HepG2 (cell line): ENCODE measurements around the gene RNF5. TPM values are rescaled to one million over a fixed set of nuclear protein-coding genes. Genes with fewer than 3 reads are reported as not detected.

Source experiments
- BORCS8-MEF2B ChIP-seq: sonication (generic); formaldehyde crosslinking; IDR thresholded peaks from 2 replicates; pipeline ENCODE4 v1.8.0; 2022; ENCODE audit warnings: mild to moderate bottlenecking, missing genetic modification reagents
- GMEB1 ChIP-seq: sonication (generic); formaldehyde crosslinking; IDR thresholded peaks from 2 replicates; pipeline ENCODE4 v1.5.1; 2020; ENCODE audit warnings: missing genetic modification reagents, mild to moderate bottlenecking, borderline replicate concordance
- HMGA1 ChIP-seq: sonication (generic); formaldehyde crosslinking; conservative IDR thresholded peaks from 2 replicates; pipeline ENCODE4 v1.4.0; 2020; ENCODE audit warnings: missing genetic modification reagents
- MNT ChIP-seq: fragments of 450-650 bp; IDR thresholded peaks from 2 replicates; pipeline ENCODE4 v1.6.1; 2016
- MTF2 ChIP-seq: sonication (generic); formaldehyde crosslinking; IDR thresholded peaks from 2 replicates; pipeline ENCODE4 v1.5.0; 2020; ENCODE audit warnings: missing genetic modification reagents, borderline replicate concordance
- PAWR ChIP-seq: sonication (generic); formaldehyde crosslinking; IDR thresholded peaks from 2 replicates; pipeline ENCODE4 v1.4.0; 2020; ENCODE audit warnings: missing genetic modification reagents, mild to moderate bottlenecking, borderline replicate concordance
- PRDM10 ChIP-seq: sonication (generic); formaldehyde crosslinking; IDR thresholded peaks from 2 replicates; pipeline ENCODE4 v1.4.0; 2020; ENCODE audit warnings: low read depth, missing genetic modification reagents
- SMAD9 ChIP-seq: sonication (generic); formaldehyde crosslinking; IDR thresholded peaks from 2 replicates; pipeline ENCODE4 v1.5.1; 2020; ENCODE audit warnings: mild to moderate bottlenecking, missing genetic modification reagents
- SP140L ChIP-seq: sonication (generic); formaldehyde crosslinking; IDR thresholded peaks from 2 replicates; pipeline ENCODE4 v1.4.0; 2020; ENCODE audit warnings: missing genetic modification reagents, borderline replicate concordance
- ZFAT ChIP-seq: sonication (generic); formaldehyde crosslinking; conservative IDR thresholded peaks from 2 replicates; pipeline ENCODE4 v1.8.1; 2023; ENCODE audit warnings: missing genetic modification reagents, inconsistent platforms
- ZNF160 ChIP-seq: sonication (generic); formaldehyde crosslinking; IDR thresholded peaks from 2 replicates; pipeline ENCODE4 v1.8.0; 2022; ENCODE audit warnings: mild to moderate bottlenecking, inconsistent platforms, missing genetic modification reagents
- ZNF337 ChIP-seq: sonication (generic); formaldehyde crosslinking; IDR thresholded peaks from 2 replicates; pipeline ENCODE4 v1.5.1; 2020; ENCODE audit warnings: missing genetic modification reagents, low read depth, mild to moderate bottlenecking, borderline replicate concordance
- ZNF367 ChIP-seq: sonication (generic); formaldehyde crosslinking; IDR thresholded peaks from 2 replicates; pipeline ENCODE4 v1.4.0; 2020; ENCODE audit warnings: missing genetic modification reagents, borderline replicate concordance
- ZNF484 ChIP-seq: sonication (generic); formaldehyde crosslinking; IDR thresholded peaks from 2 replicates; pipeline ENCODE4 v1.5.1; 2020; ENCODE audit warnings: mild to moderate bottlenecking, low read depth, missing genetic modification reagents, borderline replicate concordance
- ZNF567 ChIP-seq: sonication (generic); formaldehyde crosslinking; IDR thresholded peaks from 2 replicates; pipeline ENCODE4 v1.8.1; 2023; ENCODE audit warnings: mild to moderate bottlenecking, missing genetic modification reagents, borderline replicate concordance
- ZNF691 ChIP-seq: sonication (generic); formaldehyde crosslinking; IDR thresholded peaks from 2 replicates; pipeline ENCODE4 v1.4.0; 2020; ENCODE audit warnings: missing genetic modification reagents, low read depth, mild to moderate bottlenecking, borderline replicate concordance
- ZSCAN30 ChIP-seq: sonication (generic); formaldehyde crosslinking; IDR thresholded peaks from 2 replicates; pipeline ENCODE4 v1.5.0; 2020; ENCODE audit warnings: mild to moderate bottlenecking, missing genetic modification reagents
- polyA plus RNA-seq, 8 experiments: library from polyadenylated mRNA; depleted of rRNA in 3 of 8; stranded (reverse) in 7 of 8; unstranded in 1 of 8; fragments of >200 nt; fragmentation: Illumina TruSeq in 4 of 8; extraction: Trizol in 4 of 8; gene quantifications; 2 replicates each; pipeline versions ENCODE4 v1.2.1 to v1.2.3, GENCODE V29; 2011 to 2016; ENCODE audit warnings: low read depth in 4 of 8, missing spikeins in 1 of 8, mixed read lengths in 1 of 8; ENCODE audit not compliant: insufficient read depth in 1 of 8
- total RNA-seq, 5 experiments: library from RNA; depleted of rRNA; stranded (reverse); fragments of >200 nt; fragmentation: Illumina TruSeq; extraction: Trizol; gene quantifications; 2 replicates each; pipeline ENCODE4 v1.2.3, GENCODE V29; 2016; ENCODE audit warnings: low read depth in 1 of 5

RNF5 gene
- total and polyA plus RNA-seq, 2 of the 13 experiments (the other 11 are each of a cell fraction or from before 2014, with no cell fraction given), result 98.0 to 131 TPM

- TF ChIP-seq HMGA1 (CRISPR knock-in tag) (no peak), SMAD9 (CRISPR knock-in tag) (0 out of 2 replicates have a peak, but pooled peaks have one; percentile 23), SP140L (CRISPR knock-in tag) (no peak), ZNF484 (no peak), ZNF691 (CRISPR knock-in tag) (peak; percentile 54; the same call in 1 of the 2 replicates), PAWR (CRISPR knock-in tag) (no peak; the same call in 1 of the 2 replicates), ZFAT (CRISPR knock-in tag) (no peak), PRDM10 (CRISPR knock-in tag) (peak; percentile 99), ZNF367 (CRISPR knock-in tag) (no peak), ZNF567 (CRISPR knock-in tag) (peak; percentile 92; the same call in 1 of the 2 replicates), MTF2 (CRISPR knock-in tag) (no peak; the same call in 1 of the 2 replicates), ZNF160 (CRISPR knock-in tag) (no peak; the same call in 1 of the 2 replicates), BORCS8-MEF2B (CRISPR knock-in tag) (peak; percentile 17; the same call in 1 of the 2 replicates), GMEB1 (CRISPR knock-in tag) (peak; percentile 89), ZNF337 (0 out of 2 replicates have a peak, but pooled peaks have one; percentile 46), ZSCAN30 (CRISPR knock-in tag) (no peak), MNT (peak; percentile 45; the same call in 1 of the 2 replicates)
Measured at GRCh38 chr6:32153564-32154513, 24.4 kb upstream of the RNF5 start, which contains the start of gene PPT2 (continued).
